Neural crest cell (in vitro differentiated cells): ENCODE data around the gene NUP210L. TPM values are rescaled to one million over a fixed set of nuclear protein-coding genes. Genes with fewer than 3 reads are reported as not detected.
"Not testable (repeated sequence)": the region's sequence is repeated elsewhere in the genome, so short reads cannot be mapped to it uniquely, and the experiment has no call there.

Experiments
- DNase-seq: peaks from one replicate; pipeline ENCODE4 v3.0.0; 2021; ENCODE audit warnings: low read depth, mixed read lengths, low spot score
- H3K27ac Mint-ChIP-seq: one replicate; pipeline ENCODE4 v1.8.0; 2021; ENCODE audit warnings: mild to moderate bottlenecking, mixed read lengths; ENCODE audit not compliant: unreplicated experiment
- H3K27me3 Mint-ChIP-seq: 2 replicates; pipeline ENCODE4 v1.8.0; 2021; ENCODE audit warnings: low read depth, mild to moderate bottlenecking, mixed read lengths
- H3K36me3 Mint-ChIP-seq: 2 replicates; pipeline ENCODE4 v1.8.0; 2021; ENCODE audit warnings: low read depth, mild to moderate bottlenecking, mixed read lengths
- H3K4me1 Mint-ChIP-seq: 2 replicates; pipeline ENCODE4 v1.8.0; 2021; ENCODE audit warnings: mixed read lengths
- H3K4me3 Mint-ChIP-seq: one replicate; pipeline ENCODE4 v1.8.0; 2021; ENCODE audit warnings: mild to moderate bottlenecking, mixed read lengths
- H3K9me3 Mint-ChIP-seq: 2 replicates; pipeline ENCODE4 v1.8.0; 2021; ENCODE audit warnings: mixed read lengths
- total RNA-seq: library from RNA; stranded (reverse); gene quantifications from 2 replicates; pipeline ENCODE4 v1.2.1, GENCODE V29; 2021
- TF ChIP-seq, protein P1 (sequence below): fragments of 200-600 bp; sonication (generic); conservative IDR thresholded peaks from 2 replicates; pipeline ENCODE4 v1.5.0; 2021; ENCODE audit warnings: antibody characterized with exemption, mild to moderate bottlenecking

NUP210L gene
- total RNA-seq, 1 donor from 2014 or later: 0.05 TPM

DNA sequence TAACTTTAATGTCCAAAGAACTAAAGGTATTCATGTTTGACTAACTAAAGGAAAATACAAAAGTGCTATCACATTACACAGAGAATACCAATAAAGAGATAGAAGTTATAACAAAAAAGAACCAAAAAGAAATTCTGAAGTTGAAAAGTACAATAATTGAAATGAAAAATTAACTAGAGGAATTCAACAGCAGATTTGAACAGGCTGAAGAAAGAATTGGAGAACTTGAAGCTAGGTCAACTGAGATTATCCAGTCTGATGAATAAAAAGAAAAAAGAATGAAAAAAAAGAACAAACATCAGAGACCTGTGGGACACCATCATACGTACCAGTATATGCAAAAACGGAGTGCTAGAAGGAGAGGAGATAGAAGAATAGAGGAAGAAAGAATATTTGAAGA lies 78.5 kb downstream of the NUP210L start:
- TF ChIP-seq, protein P1, sequence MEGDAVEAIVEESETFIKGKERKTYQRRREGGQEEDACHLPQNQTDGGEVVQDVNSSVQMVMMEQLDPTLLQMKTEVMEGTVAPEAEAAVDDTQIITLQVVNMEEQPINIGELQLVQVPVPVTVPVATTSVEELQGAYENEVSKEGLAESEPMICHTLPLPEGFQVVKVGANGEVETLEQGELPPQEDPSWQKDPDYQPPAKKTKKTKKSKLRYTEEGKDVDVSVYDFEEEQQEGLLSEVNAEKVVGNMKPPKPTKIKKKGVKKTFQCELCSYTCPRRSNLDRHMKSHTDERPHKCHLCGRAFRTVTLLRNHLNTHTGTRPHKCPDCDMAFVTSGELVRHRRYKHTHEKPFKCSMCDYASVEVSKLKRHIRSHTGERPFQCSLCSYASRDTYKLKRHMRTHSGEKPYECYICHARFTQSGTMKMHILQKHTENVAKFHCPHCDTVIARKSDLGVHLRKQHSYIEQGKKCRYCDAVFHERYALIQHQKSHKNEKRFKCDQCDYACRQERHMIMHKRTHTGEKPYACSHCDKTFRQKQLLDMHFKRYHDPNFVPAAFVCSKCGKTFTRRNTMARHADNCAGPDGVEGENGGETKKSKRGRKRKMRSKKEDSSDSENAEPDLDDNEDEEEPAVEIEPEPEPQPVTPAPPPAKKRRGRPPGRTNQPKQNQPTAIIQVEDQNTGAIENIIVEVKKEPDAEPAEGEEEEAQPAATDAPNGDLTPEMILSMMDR: no peak
- Mint-ChIP-seq H3K27ac (no peak overlapping the region), H3K4me3 (no peak overlapping the region), H3K36me3 (peaks cover 5% of the 10 kb centered on the region), H3K9me3 (peaks cover 5% of the 10 kb centered on the region), H3K4me1 (no peaks in the 10 kb centered on the region), H3K27me3 (peaks cover 11% of the 10 kb centered on the region)
- DNase-seq: no peak

DNA sequence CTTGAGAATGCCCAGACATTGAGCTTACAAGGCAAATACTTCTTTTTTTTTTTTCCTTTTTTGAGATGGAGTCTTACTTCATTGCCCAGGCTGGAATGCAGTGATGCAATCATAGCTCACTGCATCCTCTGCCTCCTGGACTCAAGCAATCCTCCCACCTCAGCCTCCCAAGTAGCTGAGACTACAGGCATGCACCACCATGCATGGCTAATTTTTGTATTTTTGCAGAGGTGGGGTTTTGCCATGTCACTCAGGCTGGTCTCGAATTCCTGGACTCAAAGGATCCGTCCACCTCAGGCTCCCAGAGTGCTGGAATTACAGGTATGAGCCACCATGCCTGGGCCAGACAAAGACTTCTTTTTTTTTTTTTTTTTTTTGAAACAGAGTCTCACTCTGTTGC lies 79.1 kb downstream of the NUP210L start:
- H3K4me1 Mint-ChIP-seq: no peaks in the 10 kb centered on the region

DNA sequence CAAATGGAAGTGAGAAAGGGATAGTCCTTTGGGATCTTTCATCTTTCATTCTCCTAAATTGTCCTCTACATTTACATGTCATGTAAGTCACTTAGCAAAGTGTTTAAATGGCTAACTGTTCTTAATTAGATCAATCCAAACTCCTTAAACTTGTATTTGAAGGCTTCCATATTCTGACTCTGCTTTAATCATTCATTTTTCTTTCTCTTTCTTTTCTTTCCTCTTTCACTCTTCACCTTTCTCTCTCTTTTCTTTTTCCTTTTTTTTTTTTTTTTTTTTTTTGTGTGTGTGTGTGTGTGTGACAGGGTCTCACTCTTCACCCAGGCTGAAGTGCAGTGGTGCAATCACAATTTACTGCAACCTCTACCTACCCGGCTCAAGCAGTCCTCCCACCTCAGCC lies 92.6 kb downstream of the NUP210L start:
- Mint-ChIP-seq H3K9me3 (peaks cover under 1% of the 10 kb centered on the region), H3K27ac (no peak overlapping the region), H3K4me3 (no peak overlapping the region), H3K4me1 (no peaks in the 10 kb centered on the region), H3K27me3 (peaks cover 20% of the 10 kb centered on the region), H3K36me3 (no peaks in the 10 kb centered on the region)
- TF ChIP-seq, protein P1: no peak
- no peak for DNase-seq

More for the DNA sequence above, 79.1 kb downstream of the NUP210L start:
- DNase-seq: no peak
- Mint-ChIP-seq H3K9me3 (peaks cover 5% of the 10 kb centered on the region), H3K27me3 (peaks cover 12% of the 10 kb centered on the region), H3K4me3 (no peak overlapping the region), H3K36me3 (peaks cover 5% of the 10 kb centered on the region), H3K27ac (no peak overlapping the region)
- TF ChIP-seq, protein P1: no peak

DNA sequence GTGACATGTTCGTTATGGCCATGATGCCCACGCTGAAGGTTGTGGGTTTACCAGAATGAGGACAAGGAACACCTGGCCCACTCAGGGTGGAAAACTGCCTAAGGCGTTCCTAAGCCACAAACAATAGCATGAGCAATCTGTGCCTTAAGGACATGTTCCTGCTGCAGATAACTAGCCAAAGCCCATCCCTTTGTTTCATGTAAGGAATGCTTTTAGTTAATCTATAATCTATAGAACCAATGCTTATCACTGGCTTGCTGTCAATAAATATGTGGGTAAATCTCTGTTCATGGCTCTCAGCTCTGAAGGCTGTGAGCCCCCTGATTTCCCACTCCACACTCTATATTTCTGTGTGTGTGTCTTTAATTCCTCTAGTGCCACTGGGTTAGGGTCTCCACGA lies 107.4 kb downstream of the NUP210L start:
- H3K27me3 Mint-ChIP-seq: peaks cover 30% of the 10 kb centered on the region
- not testable (repeated sequence) for DNase-seq, H3K36me3 Mint-ChIP-seq, H3K4me3 Mint-ChIP-seq, H3K27ac Mint-ChIP-seq, H3K4me1 Mint-ChIP-seq, H3K9me3 Mint-ChIP-seq

DNA sequence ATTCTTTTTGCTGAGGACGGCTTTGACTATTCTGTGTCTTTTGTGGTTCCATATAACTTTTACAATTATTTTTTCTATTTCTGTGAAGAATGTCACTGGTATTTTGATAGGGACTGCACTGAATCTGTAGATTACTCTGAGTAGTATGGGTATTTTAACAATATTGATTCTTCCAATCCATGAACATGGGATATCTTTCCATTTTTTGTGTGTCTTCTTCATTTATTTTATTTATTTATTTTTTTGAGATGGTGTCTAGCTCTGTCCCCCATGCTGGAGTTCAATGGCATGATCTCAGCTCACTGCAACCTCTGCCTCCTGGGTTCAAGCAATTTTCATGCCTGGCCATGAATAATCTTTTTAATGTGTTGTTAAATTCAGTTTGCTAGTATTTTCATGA lies 121.2 kb downstream of the NUP210L start:
- H3K9me3 Mint-ChIP-seq, H3K27ac Mint-ChIP-seq, DNase-seq, H3K4me3 Mint-ChIP-seq, H3K36me3 Mint-ChIP-seq, H3K27me3 Mint-ChIP-seq, H3K4me1 Mint-ChIP-seq: not testable (repeated sequence)

DNA sequence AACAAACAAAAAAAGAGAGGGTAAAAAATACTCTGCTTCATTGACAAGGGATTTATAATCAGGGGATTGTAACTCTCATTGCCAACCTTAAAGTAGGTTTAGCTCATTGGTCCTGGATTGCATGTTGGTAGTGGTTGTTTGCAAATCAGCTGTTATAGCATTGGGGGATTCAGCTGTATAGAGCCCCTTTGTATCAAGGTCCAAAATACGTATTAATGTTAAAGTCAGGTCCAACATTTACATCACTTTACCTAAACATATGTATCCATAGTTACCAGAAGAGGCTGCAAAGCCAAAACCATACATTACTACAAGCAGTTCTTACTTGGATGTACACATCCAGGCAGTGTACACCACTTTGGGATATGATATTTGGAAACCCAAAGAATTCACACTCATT lies 134.9 kb downstream of the NUP210L start:
- Mint-ChIP-seq H3K9me3 (no peaks in the 10 kb centered on the region), H3K4me1 (no peaks in the 10 kb centered on the region), H3K27ac (no peak overlapping the region), H3K4me3 (no peak overlapping the region), H3K36me3 (no peaks in the 10 kb centered on the region), H3K27me3 (no peaks in the 10 kb centered on the region)
- no peak for DNase-seq
- TF ChIP-seq, protein P1: no peak

DNA sequence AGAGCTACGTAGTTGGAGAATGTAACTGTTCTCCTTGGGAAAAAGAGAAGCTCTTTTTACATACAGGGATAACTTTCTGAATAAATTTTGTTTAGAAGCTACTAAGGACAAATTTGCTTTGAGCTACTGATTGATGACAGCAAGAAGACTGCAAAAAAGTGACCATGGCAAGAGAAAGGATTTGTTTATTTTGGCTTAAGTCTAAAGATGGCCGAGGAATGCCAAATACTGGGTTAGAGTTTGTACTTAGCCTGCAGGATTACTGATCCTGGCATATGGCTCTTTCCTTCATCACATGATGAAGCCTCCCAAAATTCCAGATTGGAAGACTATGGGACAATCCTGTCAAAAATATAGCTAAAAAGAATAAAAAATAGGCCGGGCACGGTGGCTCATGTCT lies 135.6 kb downstream of the NUP210L start:
- H3K4me3 Mint-ChIP-seq: no peak overlapping the region
- no peak for DNase-seq
- no peaks in the 10 kb centered on the region for H3K27me3 Mint-ChIP-seq
- H3K4me1 Mint-ChIP-seq: no peaks in the 10 kb centered on the region
- H3K36me3 Mint-ChIP-seq: no peaks in the 10 kb centered on the region
- no peaks in the 10 kb centered on the region for H3K9me3 Mint-ChIP-seq
- no peak overlapping the region for H3K27ac Mint-ChIP-seq
- TF ChIP-seq, protein P1: no peak
